Activated CD4-positive, alpha-beta T cell treated with anti-CD3 and anti-CD28 coated beads for 48 hours (primary cell): Measurements from ENCODE around the gene FADS2.

Experiments
- DNase-seq: peaks from one replicate; pipeline ENCODE4 v3.0.0-alpha.2; 2020

Gene FADS2

DNA sequence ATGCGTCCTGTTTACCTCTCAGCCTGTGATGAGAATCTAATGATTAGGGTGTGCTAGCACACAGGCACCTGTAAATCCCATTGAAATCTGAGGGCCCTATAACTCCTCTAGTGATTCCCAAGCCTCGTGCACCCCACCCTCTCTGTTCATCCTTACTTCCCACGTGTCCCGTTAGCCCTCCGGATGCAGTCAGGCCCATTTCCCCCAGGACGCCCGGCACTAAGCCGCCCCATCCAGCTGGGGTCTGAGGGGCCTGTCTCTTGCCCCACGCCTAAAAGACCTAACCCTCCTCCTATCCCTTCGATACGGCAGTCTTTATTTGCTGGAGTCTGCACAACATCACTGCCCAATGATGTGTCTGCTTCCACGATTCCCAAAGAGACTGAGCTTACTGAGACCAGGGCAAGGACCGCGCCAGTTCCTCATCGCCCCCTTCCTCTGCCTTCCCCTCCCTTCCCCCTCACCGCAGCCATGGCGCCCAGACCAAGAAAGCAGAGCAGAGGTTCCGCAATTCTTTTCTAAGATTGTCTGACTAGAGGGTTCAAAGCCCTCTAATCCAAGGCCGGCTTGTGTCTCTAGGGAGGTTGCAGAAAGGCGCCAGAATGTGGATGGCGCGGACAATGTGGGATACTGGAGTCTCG, 1.1 kb upstream of the FADS2 start:
- no peak for DNase-seq

- no peak for DNase-seq
These were observed 204 bp downstream of the FADS2 start for GRCh38 chr11:61828379-61828628.

GRCh38 chr11:61828629-61829407, 718 bp downstream of the FADS2 start:
- peak; percentile 47 for DNase-seq

DNA sequence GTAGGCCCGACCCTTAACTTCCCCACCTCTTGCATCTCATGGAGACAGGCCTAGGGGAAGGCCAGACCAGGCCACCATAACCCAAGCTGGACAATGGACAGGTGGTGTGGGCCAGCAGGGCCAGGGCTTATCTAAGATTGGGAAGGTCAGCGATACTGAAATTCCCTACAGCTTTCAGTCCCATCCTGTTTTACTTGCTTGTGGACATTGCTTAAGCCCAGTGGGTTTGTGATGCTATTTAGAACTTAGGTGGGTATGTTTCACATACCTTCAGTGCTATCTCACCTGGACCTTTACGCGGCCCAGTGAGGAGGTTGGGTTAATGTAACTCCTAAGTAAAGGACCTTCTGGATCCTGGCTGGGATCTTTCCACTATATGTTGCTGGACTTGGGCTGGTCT, 1.7 kb downstream of the FADS2 start:
- DNase-seq, result no peak

GRCh38 chr11:61830237-61831105, 2.4 kb downstream of the FADS2 start:
- DNase-seq, result no peak

GRCh38 chr11:61832207-61832606, 4.1 kb downstream of the FADS2 start:
- DNase-seq, result no peak

DNA sequence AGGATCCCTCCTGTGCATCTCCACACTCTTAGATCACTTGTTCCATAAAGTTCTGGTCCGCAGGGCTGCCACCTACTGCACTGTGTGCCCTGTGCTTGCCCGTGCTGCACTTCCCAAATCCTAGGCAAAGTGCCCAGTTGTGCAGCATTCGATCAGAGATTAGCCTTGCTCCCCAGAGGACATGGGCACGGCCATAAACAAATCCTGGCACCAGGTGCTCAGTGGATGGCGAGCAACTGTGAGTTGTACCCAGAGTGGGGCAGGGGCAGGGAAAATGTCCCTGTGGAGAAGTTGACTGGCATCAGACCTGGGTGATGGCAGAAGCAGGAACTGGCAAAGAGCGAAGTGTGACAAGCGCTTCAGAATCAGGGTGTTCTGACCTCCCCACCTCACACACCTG, 4.7 kb downstream of the FADS2 start:
- no peak for DNase-seq

DNA sequence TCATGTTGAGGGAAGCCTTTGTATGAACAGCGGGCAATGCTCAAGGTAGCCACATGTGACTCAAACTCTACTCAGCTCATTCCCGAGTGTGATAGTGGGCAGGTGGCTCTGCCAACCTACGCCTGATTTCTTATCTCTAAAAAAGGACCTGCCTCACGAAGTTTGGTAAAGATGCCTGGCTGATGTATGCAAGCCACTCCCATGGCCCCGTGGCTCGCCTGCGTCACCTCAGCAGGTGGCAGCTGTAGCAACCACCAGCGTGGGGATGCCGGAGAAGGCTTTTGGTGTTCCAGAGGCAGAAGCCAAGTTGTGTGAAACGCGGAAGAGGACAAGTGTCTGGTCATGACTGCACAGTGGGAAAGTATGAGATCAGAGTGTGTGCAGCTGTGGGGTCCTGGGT, 5.4 kb downstream of the FADS2 start:
- DNase-seq, result peak; percentile 16

GRCh38 chr11:61833926-61834277, 5.8 kb downstream of the FADS2 start:
- DNase-seq, result no peak

- DNase-seq, result peak; percentile 68
These were observed 6.4 kb downstream of the FADS2 start for GRCh38 chr11:61834278-61835048.

GRCh38 chr11:61836193-61836592, 8.1 kb downstream of the FADS2 start:
- DNase-seq, result no peak

- DNase-seq, result no peak
These were observed 9.4 kb downstream of the FADS2 start for GRCh38 chr11:61837411-61838005.

GRCh38 chr11:61838501-61838900, 10.4 kb downstream of the FADS2 start:
- no peak for DNase-seq

DNA sequence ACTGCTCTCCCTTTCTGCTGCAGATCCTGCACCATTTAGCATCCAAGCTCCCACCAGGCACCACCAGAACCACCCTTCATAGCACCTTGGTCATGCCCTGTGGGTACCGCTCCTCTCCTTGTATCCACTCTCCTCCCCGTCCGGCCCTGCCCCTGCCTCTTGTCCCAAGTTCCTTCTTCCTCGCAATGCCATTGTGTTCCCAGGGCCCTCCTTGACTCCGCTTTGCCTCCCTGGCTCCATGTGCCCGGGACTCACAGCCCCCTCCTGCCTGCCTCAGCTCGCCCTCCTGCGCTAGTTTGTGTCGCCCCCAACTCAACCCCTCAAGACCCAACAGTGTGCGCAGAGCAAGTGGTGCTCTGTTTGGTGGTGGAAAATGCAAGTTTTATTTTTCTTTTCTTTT, 10.8 kb downstream of the FADS2 start:
- no peak for DNase-seq

- DNase-seq, result no peak
These were observed 11.6 kb downstream of the FADS2 start for GRCh38 chr11:61839742-61840141.

DNA sequence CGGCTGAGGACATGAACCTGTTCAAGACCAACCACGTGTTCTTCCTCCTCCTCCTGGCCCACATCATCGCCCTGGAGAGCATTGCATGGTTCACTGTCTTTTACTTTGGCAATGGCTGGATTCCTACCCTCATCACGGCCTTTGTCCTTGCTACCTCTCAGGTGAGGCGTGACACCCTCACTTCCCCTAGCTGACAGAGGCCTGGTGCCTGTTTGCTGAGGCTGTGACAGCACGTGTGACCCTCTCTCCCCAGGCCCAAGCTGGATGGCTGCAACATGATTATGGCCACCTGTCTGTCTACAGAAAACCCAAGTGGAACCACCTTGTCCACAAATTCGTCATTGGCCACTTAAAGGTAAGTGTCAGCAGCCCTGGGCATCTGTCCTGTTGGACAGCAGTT, 12.3 kb downstream of the FADS2 start:
- no peak for DNase-seq

GRCh38 chr11:61841636-61842527, 13.8 kb downstream of the FADS2 start:
- DNase-seq, result no peak

DNA sequence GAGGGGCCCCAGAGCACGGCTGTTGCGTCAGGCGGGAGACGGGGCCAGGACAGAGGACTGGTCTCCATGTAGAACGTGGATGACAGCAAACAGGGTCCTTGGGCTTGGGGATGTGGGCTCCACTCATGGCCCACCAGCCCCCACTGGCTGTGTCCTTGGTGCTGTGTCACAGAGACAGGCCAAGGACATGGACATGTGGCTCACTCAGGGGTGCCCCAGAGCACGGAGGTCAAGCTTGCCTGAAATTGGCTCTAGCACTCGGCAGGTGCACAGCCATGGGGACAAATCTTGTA, 14.4 kb downstream of the FADS2 start:
- DNase-seq, result no peak

GRCh38 chr11:61844909-61845565, 16.9 kb downstream of the FADS2 start:
- DNase-seq, result no peak

DNA sequence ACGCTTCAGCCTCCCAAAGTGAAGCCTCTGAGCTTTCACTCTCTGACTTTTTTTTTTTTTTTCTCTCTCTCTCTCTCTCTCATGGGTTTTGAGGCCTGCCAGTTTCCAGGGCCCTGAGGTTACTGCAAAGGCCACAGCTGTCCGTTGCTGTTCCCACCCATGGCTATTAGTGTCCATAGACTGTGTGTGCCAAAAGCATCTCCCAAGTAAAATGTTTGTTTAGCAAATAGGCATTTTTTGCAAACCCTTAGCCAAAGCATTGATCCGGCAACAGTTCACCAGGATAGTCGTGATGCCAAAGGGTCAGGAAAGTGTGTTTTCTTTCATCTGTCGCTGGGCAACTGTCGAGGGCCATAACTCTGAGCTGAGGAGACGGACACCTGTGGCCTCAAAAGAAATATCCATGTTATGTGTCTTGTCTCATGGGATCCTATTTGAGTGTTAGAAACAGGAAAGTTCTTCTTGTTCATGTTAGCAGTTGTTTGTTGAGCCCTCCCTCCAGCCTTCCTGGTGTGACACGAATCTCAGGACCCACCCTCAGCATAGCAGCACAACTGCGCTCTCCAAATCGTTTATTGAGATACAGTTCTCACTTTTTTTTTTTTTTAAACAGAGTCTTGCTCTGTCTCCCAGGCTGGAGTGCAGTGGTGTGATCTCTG, 18.4 kb downstream of the FADS2 start:
- DNase-seq, result no peak
